ENCODE measurements around the gene KTN1.

Gene KTN1

DNA sequence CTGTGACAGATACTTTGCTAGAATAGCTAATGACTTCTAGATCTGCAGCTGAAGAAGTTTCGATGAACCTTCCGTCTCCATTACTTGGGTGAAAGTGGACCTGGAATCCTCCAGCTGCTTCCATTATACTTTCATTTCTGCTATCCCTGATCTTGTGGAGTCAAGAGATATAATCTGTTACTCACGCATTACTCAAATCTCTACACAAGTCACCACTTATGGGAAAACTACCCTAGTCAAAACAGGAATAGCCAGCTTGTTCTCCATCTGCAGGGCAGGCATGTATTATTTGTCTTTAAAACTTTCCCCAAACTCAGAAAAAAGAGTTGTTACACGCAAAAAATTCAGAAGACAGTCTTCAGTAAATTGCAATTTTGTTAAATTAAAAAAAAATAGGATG is 2.8 kb upstream of the KTN1 start:
- DNase-seq (ENCODE audit: low spot score), result no peak

DNA sequence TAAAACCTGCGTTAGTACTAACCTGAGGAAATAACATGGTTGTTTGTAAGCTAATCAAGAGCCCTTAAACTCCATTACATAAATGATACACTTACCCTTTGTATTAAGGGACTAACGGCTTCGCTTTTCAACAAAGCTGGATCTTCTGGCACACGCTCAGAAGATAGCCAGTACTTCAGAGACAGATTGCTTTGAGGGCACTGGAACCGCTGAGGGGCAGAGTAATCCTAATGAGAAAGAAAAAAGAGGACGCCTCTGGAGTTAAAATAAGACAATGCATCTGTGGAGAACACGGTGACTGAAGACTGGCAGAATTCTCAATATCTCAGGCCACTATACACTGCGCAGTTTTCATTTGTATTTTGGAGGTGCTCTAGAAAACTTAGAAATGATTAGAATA is 1.5 kb upstream of the KTN1 start:
- peak; percentile 54 for DNase-seq (ENCODE audit: low spot score)

DNA sequence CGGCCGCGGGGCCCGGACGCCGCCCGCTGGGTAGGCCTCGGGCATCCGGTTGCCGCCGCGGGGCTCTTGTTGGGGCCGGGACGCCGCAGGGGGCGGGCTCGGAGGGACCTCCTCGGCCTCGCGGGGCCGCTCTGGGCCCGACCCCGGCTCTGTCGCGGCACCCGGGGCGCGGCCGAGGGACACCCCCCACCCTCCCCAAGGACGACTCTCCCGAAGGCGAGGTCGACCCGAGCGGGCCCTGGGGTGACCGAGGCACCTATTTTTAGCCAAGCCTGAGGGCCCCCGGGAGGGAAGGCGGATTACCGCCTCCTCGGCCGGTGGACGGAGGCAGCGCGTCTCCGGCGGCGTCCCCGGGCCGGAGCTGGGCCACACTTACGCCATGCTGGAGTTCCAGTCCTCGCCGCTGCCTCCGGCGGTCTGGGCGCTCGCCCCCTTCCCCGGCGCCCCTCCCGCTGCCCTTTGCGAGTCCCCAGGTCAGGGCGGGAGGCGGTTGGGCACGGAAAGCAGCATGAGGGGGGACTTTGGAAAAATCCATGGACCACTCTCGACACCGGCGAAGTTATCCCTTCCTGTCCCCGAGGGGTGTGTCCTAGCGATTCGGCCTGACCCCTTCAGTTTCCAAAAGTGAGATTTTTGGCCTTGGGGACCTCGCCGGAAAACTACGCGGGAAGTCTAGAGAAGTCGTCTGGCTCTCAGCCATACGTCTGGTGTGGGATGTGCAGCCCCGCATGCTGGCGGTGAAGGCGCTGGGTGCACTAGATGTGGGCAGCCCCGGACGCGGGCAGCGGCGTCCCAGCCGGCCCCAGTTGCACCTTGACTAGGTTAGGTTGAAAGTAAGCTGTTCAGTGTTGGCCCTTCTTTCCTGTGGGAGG is 699 bp downstream of the KTN1 start:
- DNase-seq (ENCODE audit: low spot score), result peak; percentile 38

DNA sequence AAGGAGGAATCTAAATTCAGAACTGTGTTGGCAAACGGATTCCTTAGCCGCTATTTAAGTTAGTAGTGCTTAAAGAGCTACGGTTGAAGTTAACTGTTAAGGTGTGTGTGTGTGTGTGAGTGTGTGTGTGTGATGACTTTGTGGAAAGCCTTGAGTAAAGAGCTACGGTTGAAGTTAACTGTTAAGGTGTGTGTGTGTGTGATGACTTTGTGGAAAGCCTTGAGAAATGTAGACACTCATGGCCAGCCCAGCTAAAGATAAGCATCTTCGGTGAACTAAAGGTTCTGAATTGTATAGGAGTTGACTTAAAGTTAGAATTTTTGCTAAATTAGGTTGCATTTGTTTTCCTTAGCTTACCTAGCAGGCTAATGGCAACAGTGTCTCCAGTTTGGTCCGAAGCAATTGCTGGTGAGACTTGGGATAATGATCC is 1.4 kb downstream of the KTN1 start:
- no peak for DNase-seq (ENCODE audit: low spot score)

DNA sequence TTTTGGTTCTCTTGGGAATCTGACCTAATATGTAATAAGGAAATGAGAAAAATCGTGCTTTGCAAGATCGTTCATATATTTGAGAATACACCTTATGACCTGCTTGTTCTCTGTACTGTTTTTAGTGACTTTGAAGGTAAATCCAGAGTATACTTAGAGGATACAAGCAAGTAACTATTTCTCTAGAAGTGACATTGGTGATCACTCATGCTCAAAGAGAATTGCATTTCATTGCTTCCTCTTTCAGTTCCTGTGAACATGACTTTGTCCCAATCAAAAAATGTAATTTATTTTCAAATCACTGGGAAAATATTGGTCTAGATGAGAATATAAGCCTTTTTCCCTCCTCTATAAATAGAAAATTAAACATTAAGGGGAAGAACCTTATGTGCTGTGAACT is 2.7 kb downstream of the KTN1 start:
- no peak for DNase-seq (ENCODE audit: low spot score)

DNA sequence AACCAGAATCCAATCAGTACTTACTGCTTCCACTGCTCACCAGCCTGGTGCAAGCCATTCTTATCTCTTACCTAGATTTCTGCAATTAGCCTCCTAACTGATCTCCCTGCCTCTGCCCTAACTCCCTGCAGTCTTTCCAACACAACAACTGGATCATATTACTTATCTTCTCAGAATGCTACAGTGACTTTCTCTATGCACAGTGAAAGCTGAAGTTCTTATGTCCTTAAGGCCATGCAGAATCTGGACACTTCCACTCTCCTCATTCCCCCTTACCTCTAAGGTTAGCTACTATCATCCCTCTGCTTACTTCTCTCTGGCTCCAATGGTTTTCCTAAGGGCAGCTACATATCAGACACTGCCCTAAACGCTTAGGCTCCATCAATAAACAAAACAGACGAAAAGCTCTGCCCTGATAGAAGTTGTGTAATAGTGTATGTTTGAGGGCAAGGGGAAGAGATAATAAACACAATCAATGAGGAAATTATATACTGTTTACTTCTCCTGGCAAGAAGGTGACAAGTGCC is 4.0 kb downstream of the KTN1 start:
- no peak for DNase-seq (ENCODE audit: low spot score)

DNA sequence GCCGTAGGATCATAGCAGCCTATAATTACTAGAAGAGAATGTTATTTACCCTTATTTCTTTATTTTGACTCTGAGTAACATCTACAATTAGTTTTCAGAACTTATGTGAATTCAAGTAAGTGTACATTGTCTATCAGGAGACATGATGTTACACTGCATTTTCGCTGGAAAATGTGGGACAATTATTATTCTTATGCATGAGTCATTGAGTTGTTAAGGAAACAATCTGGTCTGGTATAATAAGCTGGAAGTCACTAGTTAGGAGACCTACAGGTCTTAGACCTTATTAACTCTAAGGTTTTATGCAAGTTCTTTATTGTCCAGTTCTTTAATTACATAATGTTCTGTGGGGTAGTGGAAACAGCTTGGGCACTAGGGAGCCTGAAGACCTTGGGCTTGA is 5.8 kb downstream of the KTN1 start:
- DNase-seq (ENCODE audit: low spot score), result no peak

DNA sequence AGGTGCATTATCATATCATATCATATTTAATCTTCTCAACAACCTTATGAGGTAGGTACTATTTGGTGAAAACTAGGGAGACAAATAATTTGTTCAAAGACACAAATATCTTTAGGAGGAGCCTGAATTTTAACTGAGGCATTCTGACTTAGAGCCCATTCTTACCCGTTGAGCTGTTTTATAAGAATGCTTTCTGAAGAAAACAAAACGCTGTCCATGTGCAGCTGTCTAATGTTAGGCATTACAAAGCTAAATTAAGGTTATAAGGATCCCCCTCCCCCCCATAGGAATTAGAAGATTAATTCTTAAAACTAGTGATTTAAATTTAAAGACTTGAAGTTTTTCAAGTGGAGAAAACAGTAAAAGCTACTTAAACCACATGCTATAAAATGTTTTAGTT is 6.4 kb downstream of the KTN1 start:
- DNase-seq (ENCODE audit: low spot score), result no peak

DNA sequence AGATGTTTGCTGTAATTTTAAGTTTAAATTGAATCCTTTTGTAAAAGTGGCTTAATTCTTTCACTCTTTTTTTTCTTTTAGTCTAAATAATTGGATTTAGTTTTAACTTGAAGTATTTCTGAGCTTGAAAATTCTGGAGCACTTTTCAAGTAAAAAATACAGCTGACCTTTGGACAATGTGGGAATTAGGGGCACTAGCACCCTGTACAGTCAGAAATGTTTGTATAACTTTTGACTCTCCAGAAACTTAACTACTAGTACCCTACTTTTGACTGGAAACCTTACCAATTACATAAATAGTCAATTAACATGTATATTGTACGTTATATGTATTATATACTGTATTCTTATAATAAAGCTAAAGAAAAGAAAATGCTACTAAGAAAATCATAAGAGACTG is 7.8 kb downstream of the KTN1 start:
- DNase-seq (ENCODE audit: low spot score), result no peak

DNA sequence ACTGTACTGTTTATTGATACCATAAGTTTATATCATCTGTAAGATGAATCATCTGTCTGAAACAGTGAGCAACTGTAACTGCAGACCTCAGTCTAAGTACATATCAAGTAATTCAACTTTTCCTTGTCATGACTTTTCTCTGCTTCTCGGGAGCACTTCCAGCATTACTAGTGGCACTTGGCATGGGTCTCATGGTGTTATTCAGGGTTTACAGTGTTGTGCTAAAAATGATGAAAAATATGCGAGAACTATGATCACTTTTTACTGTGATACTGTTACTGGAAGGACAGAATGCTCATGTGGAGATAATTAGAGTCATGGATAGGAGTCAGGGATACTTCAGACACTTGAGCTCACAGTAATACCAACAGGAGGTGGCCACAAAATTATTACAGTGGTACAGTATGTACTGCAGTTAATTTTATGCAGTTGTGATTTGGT is 8.3 kb downstream of the KTN1 start:
- no peak for DNase-seq (ENCODE audit: low spot score)

DNA sequence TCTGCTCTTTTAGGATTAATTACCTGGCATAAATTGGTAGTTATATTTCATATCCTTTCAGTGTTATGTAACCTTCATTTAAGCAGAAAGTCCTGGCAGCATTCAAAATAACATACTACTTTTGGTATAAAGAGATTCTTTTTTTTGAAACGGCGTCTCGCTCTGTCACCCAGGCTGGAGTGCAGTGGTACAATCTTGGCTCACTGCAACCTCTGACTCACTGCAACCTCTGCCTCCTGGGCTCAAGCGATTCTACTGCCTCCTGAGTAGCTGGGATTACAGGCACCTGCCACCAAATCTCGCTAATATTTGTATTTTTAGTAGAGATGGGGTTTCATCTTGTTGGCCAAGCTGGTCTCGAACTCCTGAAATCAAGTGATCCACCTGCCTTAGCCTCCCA is 9.2 kb downstream of the KTN1 start:
- DNase-seq (ENCODE audit: low spot score), result no peak

DNA sequence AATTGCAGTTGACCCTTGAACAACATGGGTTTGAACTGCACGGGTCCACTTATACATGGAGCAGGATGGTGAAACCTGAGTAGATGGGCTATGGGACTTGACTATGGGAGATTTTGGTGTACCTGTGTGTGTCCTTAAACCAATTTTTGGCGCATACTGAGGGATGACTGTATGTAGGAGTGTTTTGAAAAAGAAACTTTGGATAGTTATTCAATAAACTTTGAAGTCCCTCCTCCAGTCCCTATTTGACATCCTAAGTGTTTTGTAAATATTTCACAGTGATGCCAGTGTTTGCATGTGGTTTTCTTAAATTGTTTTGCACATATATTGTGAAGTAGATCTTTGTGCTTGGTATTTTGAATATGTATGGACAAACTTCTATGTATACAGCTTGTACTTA is 12.4 kb downstream of the KTN1 start:
- no peak for DNase-seq (ENCODE audit: low spot score)

DNA sequence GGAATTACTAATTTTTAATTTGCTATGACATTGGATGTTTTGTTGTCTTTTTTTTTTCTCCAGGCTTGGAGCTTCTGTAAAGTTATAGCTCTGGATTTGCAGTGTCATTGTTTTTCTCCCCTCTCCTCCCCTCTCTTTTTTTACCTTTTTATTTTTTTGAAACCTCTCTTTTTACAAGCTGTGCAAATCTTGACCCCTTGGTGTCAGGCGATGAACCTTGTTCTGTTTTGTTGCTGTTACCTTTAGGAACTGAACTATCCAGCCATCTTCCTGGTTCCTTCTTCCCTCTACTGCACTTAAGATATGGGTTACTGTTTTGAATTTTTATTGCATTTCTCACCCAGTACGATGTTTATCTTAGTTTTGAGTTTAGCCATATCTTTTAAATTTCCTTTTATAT is 13.7 kb downstream of the KTN1 start:
- no peak for DNase-seq (ENCODE audit: low spot score)

DNA sequence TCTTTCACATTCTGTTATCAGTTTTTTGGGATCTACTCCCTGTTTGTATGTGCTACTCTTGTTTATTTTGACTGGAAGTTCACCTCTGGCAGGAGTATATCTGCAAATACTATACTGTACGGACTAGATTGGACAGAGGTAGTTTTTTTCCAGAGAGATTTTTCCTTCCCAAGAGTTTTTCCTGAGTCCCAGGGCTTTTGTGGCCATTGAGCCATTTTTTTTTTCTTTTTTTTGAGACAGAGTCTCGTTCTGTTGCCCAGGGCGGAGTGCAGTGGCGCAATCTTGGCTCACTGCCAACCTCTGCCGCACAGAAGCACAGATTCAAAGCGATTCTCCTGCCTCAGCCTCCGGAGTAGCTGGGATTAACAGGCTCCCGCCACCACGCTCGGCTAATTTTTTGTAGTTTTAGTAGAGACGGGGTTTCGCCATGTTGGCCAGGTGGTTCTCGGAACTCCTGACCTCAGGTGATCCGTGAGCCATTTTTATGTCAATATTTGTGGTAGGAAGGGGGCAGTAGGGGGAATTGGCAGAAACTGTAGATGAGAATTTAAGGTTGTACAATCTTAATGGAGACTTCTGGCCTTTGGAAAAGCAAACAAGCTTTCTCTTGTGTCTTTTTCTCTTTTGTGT is 19.4 kb downstream of the KTN1 start:
- no peak for DNase-seq (ENCODE audit: low spot score)

DNA sequence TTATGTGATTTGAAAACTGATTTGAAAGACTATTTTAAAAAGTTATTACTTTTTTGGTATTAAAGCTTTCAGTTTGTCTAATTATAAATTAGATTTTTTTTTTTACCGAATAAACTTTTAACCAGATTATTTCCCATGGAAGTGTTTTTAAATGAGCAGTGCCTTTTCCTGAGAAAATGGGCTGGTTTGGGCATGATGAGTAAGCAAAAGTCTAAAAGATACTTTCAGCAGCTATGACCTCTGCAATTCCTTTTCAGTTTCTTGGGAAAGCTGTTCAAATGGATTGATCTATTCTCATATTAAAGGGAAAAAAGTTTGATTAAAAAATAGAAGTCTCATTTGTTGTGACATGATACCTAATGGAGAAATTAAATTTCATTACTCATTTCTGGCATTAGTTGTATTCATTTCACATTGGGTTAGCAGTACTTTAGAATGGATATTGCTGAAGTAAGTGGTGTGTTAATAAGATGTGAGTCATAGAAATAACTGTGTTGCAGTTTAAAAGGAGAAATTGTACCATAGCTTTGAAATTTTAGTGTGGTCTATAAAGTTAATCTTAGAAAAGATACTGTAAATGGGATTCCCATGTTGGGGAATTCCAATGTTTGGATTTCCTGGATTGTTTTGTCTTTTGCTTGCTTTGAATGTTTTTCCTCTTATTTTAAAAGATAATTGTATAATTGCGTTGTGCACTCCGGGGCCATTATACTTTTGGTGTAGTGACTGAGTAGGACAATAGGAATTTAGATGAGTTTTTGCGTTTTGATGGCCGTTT is 21.0 kb downstream of the KTN1 start:
- no peak for DNase-seq (ENCODE audit: low spot score)

DNA sequence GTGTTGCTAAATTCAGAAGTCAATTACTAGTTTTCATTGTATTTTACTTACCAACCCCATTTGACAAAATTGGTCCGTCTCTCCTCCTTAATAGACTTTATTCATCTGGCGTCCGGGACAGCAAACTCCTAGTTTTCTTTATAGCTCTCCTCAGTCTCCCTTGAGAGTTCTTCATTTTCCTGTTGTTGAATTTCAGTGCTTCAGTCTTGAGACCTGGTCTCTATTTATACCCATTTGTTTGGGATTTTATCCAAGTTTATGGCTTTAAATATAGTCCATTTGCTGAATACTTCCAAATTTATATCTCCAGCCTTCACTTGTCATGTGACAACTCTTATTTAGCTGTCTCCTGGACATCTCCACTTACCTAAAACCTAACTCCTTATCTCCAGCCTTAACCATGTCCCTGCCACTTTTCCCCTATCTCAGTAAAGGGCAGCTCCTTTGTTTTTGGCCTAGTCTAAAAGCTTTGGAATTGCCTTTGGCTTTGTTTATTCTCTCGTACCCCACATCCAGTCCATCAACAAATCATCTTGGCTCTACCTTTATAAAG is 23.5 kb downstream of the KTN1 start:
- no peak for DNase-seq (ENCODE audit: low spot score)

DNA sequence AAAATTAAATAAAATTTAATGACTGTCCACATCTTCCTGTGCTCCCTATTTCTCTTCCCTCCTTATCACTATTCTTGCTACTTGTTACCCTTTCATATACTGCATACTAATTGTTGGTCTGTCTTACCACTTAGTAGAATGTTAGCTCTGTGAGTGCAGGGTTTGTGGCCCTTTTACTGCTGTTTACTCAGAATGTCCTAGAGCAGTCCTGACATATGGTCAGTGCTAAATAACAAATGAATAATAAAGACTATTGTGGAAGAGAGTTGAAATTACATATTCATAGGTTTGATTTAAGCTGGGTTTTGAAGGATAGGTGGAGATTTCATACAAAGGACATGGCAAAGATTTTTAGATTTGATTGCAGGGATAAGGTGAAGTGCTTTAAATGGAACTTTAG is 24.5 kb downstream of the KTN1 start:
- no peak for DNase-seq (ENCODE audit: low spot score)

DNA sequence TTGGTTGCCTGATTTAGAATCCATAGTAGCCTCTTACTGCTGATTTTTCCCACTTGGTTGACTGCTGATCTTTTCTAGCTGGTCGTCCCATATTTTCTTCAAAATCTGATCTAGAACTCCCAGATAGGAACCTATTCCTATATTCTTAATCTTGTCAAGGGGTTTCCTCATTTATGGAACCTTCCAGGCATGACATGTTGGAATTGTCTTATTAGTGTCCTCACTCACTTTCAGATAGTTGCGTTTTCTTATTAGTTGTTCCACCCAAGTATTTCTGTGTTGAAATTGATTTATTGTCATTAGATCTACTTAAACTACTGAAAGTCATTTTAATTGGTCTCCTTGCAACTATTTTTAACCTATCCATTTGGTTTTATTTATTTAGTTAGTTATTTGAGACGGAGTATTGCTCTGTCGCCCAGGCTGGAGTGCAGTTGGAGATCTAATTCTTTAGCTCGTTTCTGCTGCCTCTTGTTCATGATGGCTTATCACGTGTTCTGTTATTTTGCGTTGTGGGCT is 25.0 kb downstream of the KTN1 start:
- no peak for DNase-seq (ENCODE audit: low spot score)

DNA sequence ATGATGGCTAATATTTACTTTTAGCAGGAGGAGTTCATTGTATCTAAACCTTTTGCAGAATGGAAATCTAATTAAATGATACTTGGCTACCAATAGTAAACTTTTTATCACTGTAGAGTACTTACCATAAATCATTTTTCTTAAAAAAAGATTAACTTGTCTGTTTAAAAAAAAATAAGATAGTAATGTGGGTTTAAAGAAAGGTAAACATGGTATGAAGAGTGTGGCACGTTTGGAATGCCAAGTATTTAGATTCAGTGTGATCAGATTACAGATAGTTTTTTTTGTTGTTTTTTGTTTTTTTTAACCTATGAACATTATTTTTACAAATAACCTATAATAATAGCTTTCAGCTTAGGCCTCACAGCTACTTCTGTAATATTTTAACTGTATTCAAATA is 25.8 kb downstream of the KTN1 start:
- DNase-seq (ENCODE audit: low spot score), result no peak

DNA sequence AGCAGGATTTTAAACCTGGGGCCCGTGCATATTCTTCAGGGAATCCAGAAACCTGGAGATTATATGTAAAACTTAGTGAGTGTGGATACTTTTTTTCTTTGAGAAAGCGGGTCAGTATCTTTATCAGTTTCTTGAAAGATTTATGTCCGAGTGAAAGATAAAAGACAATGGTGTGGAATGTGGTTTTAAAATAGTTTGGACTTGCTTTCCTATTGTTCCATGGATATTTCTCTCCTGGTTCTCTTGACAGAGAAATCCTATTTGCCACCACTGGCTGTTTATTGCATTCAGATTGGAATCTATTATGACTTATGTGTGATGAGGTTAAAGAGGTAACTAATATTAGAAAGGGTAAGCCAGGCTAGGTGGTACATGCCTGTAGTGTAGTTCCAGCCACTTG is 27.4 kb downstream of the KTN1 start:
- DNase-seq (ENCODE audit: low spot score), result no peak

DNA sequence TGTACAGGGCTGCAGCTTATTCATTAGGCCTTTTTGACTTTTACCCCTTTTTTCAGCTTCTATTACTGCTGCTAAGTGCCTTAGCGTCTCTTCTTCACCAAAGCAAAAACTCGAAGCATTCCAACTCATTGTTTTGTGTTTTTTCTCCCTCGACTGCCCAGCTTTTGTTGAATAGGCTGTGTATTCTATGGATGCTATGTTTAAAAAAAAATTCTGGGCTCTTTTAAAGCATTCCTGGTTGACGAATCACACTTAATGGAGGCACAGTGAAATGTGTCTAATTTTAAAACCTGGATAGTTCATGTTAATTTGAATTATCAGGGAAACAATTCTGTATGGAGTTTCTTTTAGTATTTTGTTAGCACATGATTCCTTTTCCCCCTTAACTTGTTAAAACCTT is 29.7 kb downstream of the KTN1 start:
- no peak for DNase-seq (ENCODE audit: low spot score)

DNA sequence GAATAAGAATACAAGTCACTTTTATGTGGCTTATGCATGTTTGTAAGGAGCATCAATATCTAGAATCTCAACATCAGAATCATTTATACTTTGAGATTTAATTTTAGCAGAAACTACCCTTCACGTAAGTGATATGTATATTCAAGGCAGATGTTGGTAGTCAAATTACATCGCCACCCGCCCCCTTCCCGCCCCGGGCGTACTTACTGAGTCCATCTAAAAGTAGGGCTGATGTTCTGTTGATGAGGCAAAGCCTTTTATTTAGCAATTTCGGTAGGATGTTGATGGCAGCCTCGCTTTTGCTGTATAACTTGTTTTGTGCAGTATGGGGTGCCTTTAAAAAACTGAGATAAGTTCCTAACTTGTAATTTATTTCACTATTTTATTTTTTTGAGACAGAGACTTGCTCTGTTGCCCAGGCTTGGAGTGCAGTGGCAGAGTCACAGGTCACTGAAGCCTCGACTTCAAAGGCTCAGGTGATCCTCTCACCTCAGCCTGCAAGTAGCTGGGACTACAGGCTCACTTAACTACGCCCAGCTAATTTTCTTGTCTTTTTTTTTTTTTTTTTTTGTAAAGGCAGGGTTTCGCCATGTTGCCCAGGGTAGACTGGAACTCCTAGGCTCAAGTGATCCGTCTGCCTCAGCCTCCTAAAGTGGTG is 30.8 kb downstream of the KTN1 start:
- no peak for DNase-seq (ENCODE audit: low spot score)
